ENCODE measurements around the gene ADNP.

ADNP gene

DNA sequence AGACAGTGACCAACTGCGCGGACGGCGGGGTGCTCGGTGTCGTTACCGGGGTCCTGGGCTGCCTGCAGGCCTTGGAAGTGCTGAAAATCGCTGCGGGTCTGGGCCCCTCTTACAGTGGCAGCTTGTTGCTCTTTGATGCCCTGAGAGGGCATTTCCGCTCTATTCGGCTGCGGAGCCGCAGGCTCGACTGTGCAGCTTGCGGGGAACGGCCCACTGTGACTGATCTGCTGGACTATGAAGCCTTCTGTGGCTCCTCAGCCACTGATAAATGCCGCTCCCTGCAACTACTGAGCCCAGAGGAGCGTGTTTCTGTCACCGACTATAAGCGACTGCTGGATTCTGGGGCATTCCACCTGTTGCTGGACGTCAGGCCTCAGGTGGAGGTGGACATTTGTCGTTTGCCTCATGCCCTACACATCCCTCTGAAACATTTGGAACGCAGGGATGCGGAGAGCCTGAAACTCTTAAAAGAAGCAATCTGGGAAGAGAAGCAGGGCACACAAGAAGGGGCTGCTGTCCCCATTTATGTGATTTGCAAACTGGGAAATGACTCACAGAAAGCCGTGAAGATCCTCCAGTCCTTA lies 28.4 kb upstream of the ADNP start:
- Histone ChIP-seq H3K27me3 (ENCODE audit: control insufficient read depth, insufficient read depth, low read length, poor library complexity, severe bottlenecking) (no peaks in the 10 kb centered on the region), H3K27ac (ENCODE audit: insufficient read depth, low read depth, low read length, poor library complexity, severe bottlenecking) (no peak overlapping the region), H3K36me3 (ENCODE audit: control insufficient read depth, insufficient read depth, low read length) (peaks cover 7% of the 10 kb centered on the region), H3K9me3 (ENCODE audit: control insufficient read depth, low read length) (no peaks in the 10 kb centered on the region), H3K4me1 (ENCODE audit: control insufficient read depth, insufficient read depth, low read length) (peaks cover 8% of the 10 kb centered on the region), H3K4me3 (ENCODE audit: insufficient read depth, low read depth, low read length) (peak overlapping the region; percentile 74)
- 73 to 76% methylated on average over 25 of the region's 25 CpGs for WGBS, 2 experiments

GRCh38 chr20:50958615-50959542 lies 27.6 kb upstream of the ADNP start, which contains the start of gene MOCS3:
TSS of gene MOCS3 (plus strand) at chr20:50958818. CDS start at chr20:50958843, 25 bp downstream.
- 4% methylated on average over 67 of the region's 67 CpGs for WGBS, 2 experiments
- Histone ChIP-seq H3K36me3 (ENCODE audit: control insufficient read depth, insufficient read depth, low read length) (peaks cover 7% of the 10 kb centered on the region), H3K4me3 (ENCODE audit: insufficient read depth, low read depth, low read length) (peak within 1 kb of the TSS; percentile 74), H3K27ac (ENCODE audit: insufficient read depth, low read depth, low read length, poor library complexity, severe bottlenecking) (peak within 1 kb of the TSS; percentile 83), H3K4me1 (ENCODE audit: control insufficient read depth, insufficient read depth, low read length) (peaks cover 8% of the 10 kb centered on the region), H3K27me3 (ENCODE audit: control insufficient read depth, insufficient read depth, low read length, poor library complexity, severe bottlenecking) (no peaks in the 10 kb centered on the region), H3K9me3 (ENCODE audit: control insufficient read depth, low read length) (no peaks in the 10 kb centered on the region)

DNA sequence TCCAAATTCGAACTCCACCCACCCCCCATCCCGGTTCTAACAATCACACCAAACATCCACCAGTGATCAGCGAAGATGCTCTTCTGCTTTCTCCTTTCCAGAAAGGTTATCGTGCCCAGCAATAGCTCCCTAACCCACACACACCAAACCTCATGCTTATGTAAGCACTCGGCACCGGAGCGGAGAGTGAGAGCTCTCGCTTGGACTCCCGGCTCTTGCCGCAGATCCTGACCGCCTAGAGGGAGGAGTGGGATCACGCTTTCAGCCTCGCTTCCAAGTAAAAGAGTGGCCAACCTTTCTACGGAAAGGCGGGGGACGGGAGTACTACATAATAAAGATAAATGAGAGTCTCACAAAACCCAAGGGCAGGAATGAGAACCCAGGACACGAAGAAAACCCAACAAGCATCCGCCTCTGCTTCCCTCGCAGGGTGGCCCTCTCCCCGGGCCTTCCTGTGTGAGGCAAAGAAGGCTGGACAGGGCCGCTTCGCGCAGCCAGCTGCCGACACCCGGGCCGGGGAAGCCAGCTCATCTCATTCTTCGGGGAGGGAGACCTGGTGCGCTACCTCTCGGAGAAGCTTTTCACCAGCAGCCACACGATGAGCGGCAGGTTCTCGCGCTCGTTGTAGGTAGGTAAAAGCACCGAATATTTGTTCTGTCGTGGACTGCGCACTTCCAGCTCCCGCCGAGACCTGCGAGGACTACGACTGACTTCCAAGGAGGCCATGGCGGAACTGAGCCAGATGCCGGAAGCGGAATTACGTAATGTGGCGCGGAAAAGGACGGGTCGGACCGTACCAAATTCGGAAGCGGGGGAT lies 26.8 kb upstream of the ADNP start, which contains the start of gene DPM1:
DPM1 (minus strand) TSS at position 735 of the 817 bp plus-strand sequence; CDS start at position 726, 9 bp downstream.
- WGBS, 2 experiments = 1% methylated on average over 52 of the region's 52 CpGs
- peak within 1 kb of the TSS; percentile 83 for H3K27ac ChIP-seq (ENCODE audit: insufficient read depth, low read depth, low read length, poor library complexity, severe bottlenecking)

GRCh38 chr20:50957276-50957675 lies 26.0 kb upstream of the ADNP start:
- WGBS, 2 experiments = 44 to 50% methylated on average over 7 of the region's 7 CpGs
- H3K4me1 ChIP-seq (ENCODE audit: control insufficient read depth, insufficient read depth, low read length) = peaks cover 8% of the 10 kb centered on the region
- peaks cover 7% of the 10 kb centered on the region for H3K36me3 ChIP-seq (ENCODE audit: control insufficient read depth, insufficient read depth, low read length)
- H3K27ac ChIP-seq (ENCODE audit: insufficient read depth, low read depth, low read length, poor library complexity, severe bottlenecking) = no peak overlapping the region
- no peaks in the 10 kb centered on the region for H3K9me3 ChIP-seq (ENCODE audit: control insufficient read depth, low read length)
- H3K4me3 ChIP-seq (ENCODE audit: insufficient read depth, low read depth, low read length) = peak overlapping the region; percentile 74
- H3K27me3 ChIP-seq (ENCODE audit: control insufficient read depth, insufficient read depth, low read length, poor library complexity, severe bottlenecking) = no peaks in the 10 kb centered on the region

More for the DNA sequence above, 26.8 kb upstream of the ADNP start, which contains the start of gene DPM1:
- Histone ChIP-seq H3K36me3 (ENCODE audit: control insufficient read depth, insufficient read depth, low read length) (peaks cover 7% of the 10 kb centered on the region), H3K27me3 (ENCODE audit: control insufficient read depth, insufficient read depth, low read length, poor library complexity, severe bottlenecking) (no peaks in the 10 kb centered on the region), H3K4me1 (ENCODE audit: control insufficient read depth, insufficient read depth, low read length) (peaks cover 8% of the 10 kb centered on the region), H3K9me3 (ENCODE audit: control insufficient read depth, low read length) (no peaks in the 10 kb centered on the region), H3K4me3 (ENCODE audit: insufficient read depth, low read depth, low read length) (peak within 1 kb of the TSS; percentile 74)

GRCh38 chr20:50953821-50954220 lies 22.6 kb upstream of the ADNP start:
- Histone ChIP-seq H3K36me3 (ENCODE audit: control insufficient read depth, insufficient read depth, low read length) (peaks cover 11% of the 10 kb centered on the region), H3K4me1 (ENCODE audit: control insufficient read depth, insufficient read depth, low read length) (no peaks in the 10 kb centered on the region), H3K27ac (ENCODE audit: insufficient read depth, low read depth, low read length, poor library complexity, severe bottlenecking) (no peak overlapping the region), H3K27me3 (ENCODE audit: control insufficient read depth, insufficient read depth, low read length, poor library complexity, severe bottlenecking) (no peaks in the 10 kb centered on the region), H3K4me3 (ENCODE audit: insufficient read depth, low read depth, low read length) (no peak overlapping the region), H3K9me3 (ENCODE audit: control insufficient read depth, low read length) (no peaks in the 10 kb centered on the region)

DNA sequence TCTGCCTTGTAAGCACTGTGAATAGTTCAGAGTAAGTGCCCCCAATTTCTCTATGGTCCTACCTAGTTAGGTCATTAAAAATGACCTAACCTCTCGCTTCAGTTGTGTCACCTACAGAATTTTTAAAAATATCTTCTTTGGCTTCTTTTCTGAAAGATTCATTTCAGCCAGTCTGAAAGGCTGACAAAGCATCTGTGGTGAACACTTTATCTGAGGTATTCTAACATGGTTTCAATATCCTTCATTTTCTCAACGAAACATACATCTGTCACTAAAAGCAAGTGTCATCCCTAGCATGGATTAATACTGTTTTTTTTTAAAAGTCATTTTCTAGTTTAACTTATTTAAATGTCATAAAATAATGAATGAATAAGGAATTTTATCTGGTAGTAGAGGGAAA lies 22.0 kb upstream of the ADNP start:
- Histone ChIP-seq H3K27ac (ENCODE audit: insufficient read depth, low read depth, low read length, poor library complexity, severe bottlenecking) (no peak overlapping the region), H3K36me3 (ENCODE audit: control insufficient read depth, insufficient read depth, low read length) (peaks cover 12% of the 10 kb centered on the region), H3K27me3 (ENCODE audit: control insufficient read depth, insufficient read depth, low read length, poor library complexity, severe bottlenecking) (no peaks in the 10 kb centered on the region), H3K9me3 (ENCODE audit: control insufficient read depth, low read length) (no peaks in the 10 kb centered on the region), H3K4me1 (ENCODE audit: control insufficient read depth, insufficient read depth, low read length) (no peaks in the 10 kb centered on the region), H3K4me3 (ENCODE audit: insufficient read depth, low read depth, low read length) (no peak overlapping the region)
- 92 to 97% methylated on average over 2 of the region's 2 CpGs for WGBS, 2 experiments

GRCh38 chr20:50948132-50948785 lies 17.0 kb upstream of the ADNP start:
- no peaks in the 10 kb centered on the region for H3K9me3 ChIP-seq (ENCODE audit: control insufficient read depth, low read length)
- no peak overlapping the region for H3K4me3 ChIP-seq (ENCODE audit: insufficient read depth, low read depth, low read length)
- no peak overlapping the region for H3K27ac ChIP-seq (ENCODE audit: insufficient read depth, low read depth, low read length, poor library complexity, severe bottlenecking)
- WGBS, 2 experiments = 95% methylated on average over 3 of the region's 4 CpGs
- H3K4me1 ChIP-seq (ENCODE audit: control insufficient read depth, insufficient read depth, low read length) = no peaks in the 10 kb centered on the region
- no peaks in the 10 kb centered on the region for H3K27me3 ChIP-seq (ENCODE audit: control insufficient read depth, insufficient read depth, low read length, poor library complexity, severe bottlenecking)
- peaks cover 34% of the 10 kb centered on the region for H3K36me3 ChIP-seq (ENCODE audit: control insufficient read depth, insufficient read depth, low read length)

DNA sequence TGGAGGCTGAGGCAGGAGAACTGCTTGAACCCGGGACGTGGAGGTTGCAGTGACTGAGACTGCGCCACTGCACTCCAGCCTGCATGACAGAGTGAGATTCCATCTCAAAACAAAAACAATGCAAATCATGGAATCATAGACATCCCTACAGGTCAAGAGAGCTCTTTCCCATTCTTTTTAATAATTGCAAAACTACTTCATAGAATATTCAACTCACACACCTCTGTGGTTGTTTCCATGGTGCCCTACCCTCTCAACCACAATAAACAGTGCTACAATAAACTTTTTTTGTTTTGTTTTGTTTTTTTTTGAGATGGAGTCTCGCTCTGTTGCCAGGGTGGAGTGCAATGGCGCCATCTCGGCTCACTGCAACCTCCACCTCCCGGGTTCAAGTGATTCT lies 11.8 kb upstream of the ADNP start:
- no peaks in the 10 kb centered on the region for H3K9me3 ChIP-seq (ENCODE audit: control insufficient read depth, low read length)
- no peaks in the 10 kb centered on the region for H3K27me3 ChIP-seq (ENCODE audit: control insufficient read depth, insufficient read depth, low read length, poor library complexity, severe bottlenecking)
- H3K27ac ChIP-seq (ENCODE audit: insufficient read depth, low read depth, low read length, poor library complexity, severe bottlenecking) = no peak overlapping the region
- no peak overlapping the region for H3K4me3 ChIP-seq (ENCODE audit: insufficient read depth, low read depth, low read length)
- peaks cover 32% of the 10 kb centered on the region for H3K36me3 ChIP-seq (ENCODE audit: control insufficient read depth, insufficient read depth, low read length)
- 94 to 96% methylated on average over 7 of the region's 7 CpGs for WGBS, 2 experiments
- H3K4me1 ChIP-seq (ENCODE audit: control insufficient read depth, insufficient read depth, low read length) = no peaks in the 10 kb centered on the region

DNA sequence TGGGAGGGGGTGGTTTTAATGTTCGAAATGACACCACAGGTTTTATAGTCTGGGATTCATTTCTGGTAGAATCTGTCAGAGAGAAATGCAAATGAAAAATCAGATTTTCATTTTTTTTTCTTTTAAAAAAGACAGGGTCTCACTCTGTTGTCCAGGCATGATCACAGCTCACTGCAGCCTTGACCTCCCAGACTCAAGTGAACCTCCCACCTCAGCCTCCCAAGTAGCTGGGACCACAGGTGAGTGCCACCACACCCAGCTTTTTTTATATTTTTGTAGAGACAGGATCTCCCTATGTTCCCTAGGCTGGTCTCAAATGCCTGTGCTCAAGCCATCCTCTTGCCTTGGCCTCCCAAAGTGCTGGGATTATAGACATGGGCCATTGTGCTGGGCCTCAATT lies 2.4 kb upstream of the ADNP start:
- Histone ChIP-seq H3K27me3 (ENCODE audit: control insufficient read depth, insufficient read depth, low read length, poor library complexity, severe bottlenecking) (no peaks in the 10 kb centered on the region), H3K27ac (ENCODE audit: insufficient read depth, low read depth, low read length, poor library complexity, severe bottlenecking) (no peak overlapping the region), H3K4me1 (ENCODE audit: control insufficient read depth, insufficient read depth, low read length) (peaks cover 6% of the 10 kb centered on the region), H3K9me3 (ENCODE audit: control insufficient read depth, low read length) (no peaks in the 10 kb centered on the region), H3K4me3 (ENCODE audit: insufficient read depth, low read depth, low read length) (no peak overlapping the region), H3K36me3 (ENCODE audit: control insufficient read depth, insufficient read depth, low read length) (peaks cover 23% of the 10 kb centered on the region)
- 93 to 95% methylated on average over 1 of the region's 1 CpG for WGBS, 2 experiments
